DND-41 (cell line): ENCODE results near the gene ACSL3.
A peak's percentile ranks its signal among the peaks of the same experiment; 100 is the strongest.

Experiments used
- ATAC-seq: fragments of 200-7000 bp; cut with Tn5 transposase; 3 replicates; pipeline ENCODE4 v1.9.1; 2021; ENCODE audit warnings: low read depth; ENCODE audit not compliant: insufficient read depth
- DNase-seq: peaks from one replicate; pipeline ENCODE4 v3.0.0-alpha.2; 2020
- H2AFZ ChIP-seq: 2 replicates; pipeline ENCODE4 v1.6.0; 2012; ENCODE audit warnings: low read depth, low read length
- H3K27ac ChIP-seq: 2 replicates; pipeline ENCODE4 v1.5.1; 2012; ENCODE audit warnings: low read length, inconsistent platforms
- H3K27me3 ChIP-seq: fragments of 200-600 bp; sonication (generic); 2 replicates; pipeline ENCODE4 v1.6.0; 2012; ENCODE audit warnings: low read length, mild to moderate bottlenecking, inconsistent platforms; ENCODE audit not compliant: insufficient read depth, poor library complexity
- H3K36me3 ChIP-seq: 2 replicates; pipeline ENCODE4 v1.5.1; 2012; ENCODE audit warnings: low read length, inconsistent platforms; ENCODE audit not compliant: insufficient read depth
- H3K4me1 ChIP-seq: 2 replicates; pipeline ENCODE4 v1.5.1; 2012; ENCODE audit warnings: mild to moderate bottlenecking, low read length; ENCODE audit not compliant: insufficient read depth
- H3K4me2 ChIP-seq: 2 replicates; pipeline ENCODE4 v1.6.0; 2012; ENCODE audit warnings: mild to moderate bottlenecking, moderate library complexity, low read length, inconsistent platforms; ENCODE audit not compliant: insufficient read depth
- H3K4me3 ChIP-seq, 2 experiments: fragments of 200-600 bp in 1 of 2; shearing (Covaris generic) in 1 of 2; 2 replicates each; pipeline ENCODE4 v1.5.1; 2012 to 2016; ENCODE audit warnings: inconsistent platforms in 2 of 2, low read length in 2 of 2, mild to moderate bottlenecking in 2 of 2, low read depth in 1 of 2, moderate library complexity in 1 of 2
- H3K79me2 ChIP-seq: 2 replicates; pipeline ENCODE4 v1.6.0; 2012; ENCODE audit warnings: low read length, inconsistent platforms; ENCODE audit not compliant: insufficient read depth
- H3K9ac ChIP-seq: 2 replicates; pipeline ENCODE4 v1.6.0; 2012; ENCODE audit warnings: low read depth, mild to moderate bottlenecking, inconsistent platforms, low read length, moderate library complexity
- H3K9me3 ChIP-seq: 2 replicates; pipeline ENCODE4 v1.5.1; 2012; ENCODE audit warnings: low read length, moderate library complexity, mild to moderate bottlenecking, inconsistent platforms; ENCODE audit not compliant: insufficient read depth, severe bottlenecking
- H4K20me1 ChIP-seq: 2 replicates; pipeline ENCODE4 v1.6.0; 2012; ENCODE audit warnings: low read length; ENCODE audit not compliant: insufficient read depth
- CTCF ChIP-seq: IDR thresholded peaks from 2 replicates; pipeline ENCODE4 v1.5.1; 2012; ENCODE audit warnings: borderline replicate concordance, low read length, moderate library complexity, mild to moderate bottlenecking; ENCODE audit not compliant: poor library complexity, severe bottlenecking; ENCODE audit errors: extremely low read depth
- EZH2 ChIP-seq: IDR thresholded peaks from 3 replicates; pipeline ENCODE4 v1.6.1; 2012; ENCODE audit warnings: borderline replicate concordance, low read depth, mild to moderate bottlenecking, moderate library complexity, low read length, inconsistent platforms; ENCODE audit not compliant: severe bottlenecking

ACSL3 gene

GRCh38 chr2:222909286-222909685 is 48.5 kb downstream of the ACSL3 start:
- Histone ChIP-seq H4K20me1 (peaks cover 32% of the 10 kb centered on the region; the same call in 1 of the 2 replicates), H3K9me3 (no peaks in the 10 kb centered on the region), H3K9ac (no peak overlapping the region), H3K27me3 (no peaks in the 10 kb centered on the region), H3K4me3 (no peak overlapping the region), H3K27ac (peak overlapping the region; percentile 52), H3K79me2 (peaks cover 96% of the 10 kb centered on the region), H3K36me3 (peaks cover 48% of the 10 kb centered on the region), H3K4me2 (no peak overlapping the region), H2AFZ (no peak overlapping the region), H3K4me1 (peaks cover 19% of the 10 kb centered on the region)
- no peak for TF ChIP-seq CTCF
- ATAC-seq (peak; percentile 92), DNase-seq (peak; percentile 60)

- Histone ChIP-seq H3K4me2 (no peak overlapping the region), H4K20me1 (peaks cover 22% of the 10 kb centered on the region; the same call in 1 of the 2 replicates), H3K27ac (no peak overlapping the region), H2AFZ (no peak overlapping the region), H3K36me3 (peaks cover 55% of the 10 kb centered on the region), H3K4me1 (peaks cover 19% of the 10 kb centered on the region), H3K79me2 (peaks cover 83% of the 10 kb centered on the region), H3K9me3 (no peaks in the 10 kb centered on the region), H3K9ac (no peak overlapping the region), H3K4me3 (no peak overlapping the region), H3K27me3 (no peaks in the 10 kb centered on the region)
- DNase-seq = no peak
- TF ChIP-seq CTCF = no peak
- no peak for TF ChIP-seq EZH2
- no peak for ATAC-seq
Measured at GRCh38 chr2:222912117-222912516, 51.3 kb downstream of the ACSL3 start.

GRCh38 chr2:222912776-222913175 is 51.9 kb downstream of the ACSL3 start:
- no peak for DNase-seq
- no peak for ATAC-seq
- Histone ChIP-seq H3K36me3 (peaks cover 55% of the 10 kb centered on the region), H3K27ac (no peak overlapping the region), H3K9ac (no peak overlapping the region), H4K20me1 (peaks cover 18% of the 10 kb centered on the region; the same call in 1 of the 2 replicates), H3K4me3 (no peak overlapping the region), H3K4me2 (no peak overlapping the region), H2AFZ (no peak overlapping the region), H3K79me2 (peaks cover 77% of the 10 kb centered on the region), H3K9me3 (no peaks in the 10 kb centered on the region), H3K27me3 (no peaks in the 10 kb centered on the region), H3K4me1 (peaks cover 17% of the 10 kb centered on the region)
- TF ChIP-seq EZH2 (no peak), CTCF (no peak)
